GM21717 (cell line): ENCODE data around the gene FAM163B.
"Not testable (repeated sequence)": the region's sequence is repeated elsewhere in the genome, so short reads cannot be mapped to it uniquely, and the experiment has no call there.

Source experiments
- ATAC-seq: cut with Tn5 transposase; IDR thresholded peaks from one replicate; pipeline ENCODE4 v1.9.1; 2021; ENCODE audit warnings: mild to moderate bottlenecking, moderate library complexity; ENCODE audit not compliant: unreplicated experiment

FAM163B gene

GRCh38 chr9:133640160-133640559 is 31.0 kb upstream of the FAM163B start:
- ATAC-seq, result no peak

DNA sequence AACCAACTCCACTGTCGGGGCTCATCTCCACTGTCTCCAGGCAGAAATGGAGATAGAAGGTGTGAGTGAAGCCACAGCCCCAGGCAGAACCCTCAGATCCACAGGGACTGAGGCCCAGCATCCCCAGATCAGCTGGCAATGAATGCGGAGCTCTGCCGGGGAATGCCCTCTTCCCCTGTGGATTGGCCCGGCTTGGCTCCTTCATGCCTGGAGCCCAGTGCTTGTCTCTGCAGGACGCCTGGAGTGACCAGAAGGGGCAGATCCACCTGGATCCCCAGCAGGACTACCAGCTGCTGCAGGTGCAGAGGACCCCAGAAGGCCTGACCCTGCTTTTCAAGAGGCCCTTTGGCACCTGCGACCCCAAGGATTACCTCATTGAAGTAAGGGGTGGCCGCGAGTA is 30.4 kb upstream of the FAM163B start:
- ATAC-seq, result no peak

GRCh38 chr9:133638711-133639110 is 29.5 kb upstream of the FAM163B start:
- ATAC-seq, result no peak

DNA sequence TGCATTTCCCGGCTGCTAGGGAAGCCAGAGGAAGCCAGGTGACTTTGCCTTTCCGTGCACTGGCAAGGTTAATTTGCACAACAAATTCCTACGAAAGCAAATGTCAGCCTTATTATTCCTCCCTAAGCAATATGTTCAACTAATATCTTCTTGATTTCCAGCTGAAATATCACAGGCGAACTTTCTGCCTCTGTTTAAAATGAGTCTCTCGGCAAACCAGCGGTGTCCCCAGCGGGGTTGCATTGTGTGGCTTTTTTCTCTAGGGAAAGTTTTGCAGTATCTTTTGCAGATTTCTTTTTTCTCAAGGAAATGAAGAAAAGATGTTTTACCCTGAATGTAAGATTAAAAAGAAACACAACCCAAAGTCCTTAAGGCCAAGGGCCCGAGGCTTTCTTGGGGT is 28.9 kb upstream of the FAM163B start:
- ATAC-seq, result no peak

DNA sequence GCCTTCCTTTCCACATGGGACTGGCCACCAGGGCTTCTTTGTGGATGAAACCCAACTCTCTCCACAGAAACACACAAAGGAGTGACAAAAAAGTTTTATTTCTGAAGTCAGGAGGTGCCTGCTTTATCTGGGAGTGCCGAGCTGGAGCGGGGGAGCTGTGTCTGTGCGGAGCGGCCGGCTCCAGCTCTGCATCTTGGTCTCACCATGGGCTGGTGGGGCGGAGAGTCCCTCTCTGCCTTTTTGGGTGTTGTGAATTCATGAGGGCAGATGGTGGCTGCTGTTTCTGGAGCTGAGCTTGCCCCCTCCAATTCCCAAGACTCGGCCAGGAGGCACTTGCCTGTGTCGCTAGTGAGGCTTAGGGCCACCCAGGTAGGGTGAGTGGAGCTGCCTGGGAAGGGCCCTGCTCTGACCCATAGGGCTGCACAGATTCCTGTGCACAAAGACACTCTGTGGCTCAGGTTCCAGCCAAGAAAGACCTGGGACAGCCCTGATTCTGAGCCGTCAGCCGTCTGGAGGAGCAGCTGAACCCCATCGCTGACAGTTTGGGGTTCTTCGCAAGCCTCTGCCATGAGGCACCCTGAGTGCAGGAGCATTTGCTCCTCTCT is 28.4 kb upstream of the FAM163B start:
- no peak for ATAC-seq

DNA sequence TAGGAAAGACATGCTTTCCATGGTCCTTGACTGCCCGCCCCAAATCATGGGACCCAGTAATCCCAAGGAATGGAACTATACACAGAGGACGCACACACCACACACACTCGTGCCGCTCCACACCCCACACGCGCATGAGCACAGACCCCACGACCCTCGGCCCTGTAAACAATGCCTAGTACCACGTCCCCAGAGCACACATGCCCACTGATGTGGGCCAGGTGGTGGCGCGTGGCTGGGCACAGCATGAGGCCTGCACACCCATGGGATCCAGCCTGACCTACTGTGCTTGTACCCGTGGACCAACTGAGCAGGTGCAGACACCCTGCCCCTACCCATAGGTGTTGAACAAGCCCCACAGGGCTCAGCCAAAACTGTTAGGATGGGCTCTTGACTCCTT is 27.7 kb upstream of the FAM163B start:
- ATAC-seq, result no peak

GRCh38 chr9:133635533-133636531 is 26.6 kb upstream of the FAM163B start, which contains the start of gene DBH:
TSS of gene DBH (plus strand) at chr9:133636363. CDS start at chr9:133636372, 9 bp downstream.
- no peak for ATAC-seq

DNA sequence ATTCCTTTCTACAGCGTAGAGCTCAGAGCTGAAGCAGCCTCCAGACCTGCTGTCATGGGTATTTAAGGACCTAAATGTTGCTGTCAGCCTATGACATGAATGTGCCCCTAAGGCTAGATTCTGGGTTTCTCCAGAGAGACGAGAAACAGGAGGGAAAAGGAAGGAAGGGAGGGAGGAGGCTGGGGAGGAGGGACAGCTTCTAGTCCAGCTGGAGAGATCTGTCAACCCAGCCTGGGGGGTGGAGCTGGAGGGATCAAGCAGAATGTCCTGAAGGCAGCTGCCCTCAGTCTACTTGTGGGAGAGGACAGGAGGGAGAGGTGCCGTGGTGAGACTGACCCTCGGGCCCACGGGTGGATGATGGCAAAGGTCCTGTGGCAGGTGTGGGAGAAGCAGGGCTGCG is 25.9 kb upstream of the FAM163B start:
- no peak for ATAC-seq

DNA sequence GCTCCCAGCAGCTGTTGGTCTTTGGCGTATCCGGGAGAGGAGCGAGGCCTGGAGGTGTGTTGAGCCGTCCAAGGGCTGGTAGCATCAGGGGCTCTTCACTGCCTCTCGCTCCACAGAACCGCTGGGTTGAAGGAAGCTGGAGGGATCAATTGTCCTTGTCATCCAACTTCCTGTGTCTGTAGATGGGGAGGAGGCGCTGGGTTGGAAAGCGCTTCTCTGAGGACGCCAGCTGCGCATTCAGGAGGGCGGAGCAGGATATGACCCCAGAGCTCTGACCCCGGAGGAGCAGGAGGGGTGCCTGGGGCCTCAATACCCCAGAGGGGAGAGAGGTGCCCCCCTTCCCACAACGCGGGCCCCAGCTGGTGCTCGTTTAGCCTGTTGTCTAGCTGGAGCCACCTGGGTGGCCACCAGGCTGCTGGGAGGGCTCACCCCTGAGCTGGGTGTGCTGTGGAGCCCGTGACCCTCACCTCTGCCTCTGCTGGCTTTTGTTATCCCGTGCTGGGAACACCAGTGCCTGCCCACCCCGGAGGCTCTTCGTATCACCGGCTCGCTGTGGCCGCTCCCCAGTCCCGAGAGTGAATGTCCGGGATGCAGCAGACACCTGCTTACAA is 25.0 kb upstream of the FAM163B start:
- ATAC-seq, result no peak

- no peak for ATAC-seq
Measured at GRCh38 chr9:133633681-133634080, 24.5 kb upstream of the FAM163B start.

DNA sequence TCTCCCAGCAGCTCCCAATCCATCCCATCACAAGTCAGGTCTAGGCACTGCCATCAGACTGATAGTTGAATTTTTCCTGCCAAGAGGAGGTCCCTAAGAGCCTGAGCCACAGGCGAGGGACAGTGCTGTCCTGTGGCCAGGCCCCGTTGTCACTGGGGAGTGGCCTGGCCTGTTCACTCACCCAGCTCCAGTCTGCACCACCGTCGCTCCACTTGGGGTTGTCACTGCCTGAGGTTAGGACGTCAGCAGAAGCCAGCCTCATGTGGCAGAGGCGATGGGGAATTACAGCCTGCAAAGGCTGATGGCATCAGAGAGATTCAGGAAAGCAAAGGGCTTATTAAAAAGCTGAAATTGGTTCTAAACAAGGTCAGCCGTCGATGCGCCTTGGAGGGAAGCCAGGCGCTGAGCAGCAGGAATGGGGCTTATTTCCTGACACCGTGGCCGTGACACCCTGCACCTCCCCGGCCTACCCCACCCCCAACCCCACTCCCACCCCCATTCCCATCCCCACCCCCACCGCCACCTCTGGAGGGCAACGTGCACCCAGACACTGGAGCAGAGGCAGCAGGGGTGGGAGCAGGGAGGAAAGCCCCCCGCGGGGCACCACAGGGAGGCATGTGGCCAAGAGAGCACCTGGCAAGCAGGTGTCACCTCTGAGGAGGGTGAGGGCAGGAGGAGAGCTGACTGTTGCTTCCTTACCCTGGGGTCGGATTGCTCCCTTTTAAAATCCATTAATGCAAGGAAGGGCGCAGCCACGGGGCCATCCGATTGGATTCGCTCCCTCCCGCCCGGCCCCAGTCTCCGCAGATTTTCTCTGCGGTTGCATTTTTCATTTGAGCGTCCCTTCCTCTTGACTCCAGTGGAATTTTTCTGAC is 23.9 kb upstream of the FAM163B start:
- no peak for ATAC-seq

DNA sequence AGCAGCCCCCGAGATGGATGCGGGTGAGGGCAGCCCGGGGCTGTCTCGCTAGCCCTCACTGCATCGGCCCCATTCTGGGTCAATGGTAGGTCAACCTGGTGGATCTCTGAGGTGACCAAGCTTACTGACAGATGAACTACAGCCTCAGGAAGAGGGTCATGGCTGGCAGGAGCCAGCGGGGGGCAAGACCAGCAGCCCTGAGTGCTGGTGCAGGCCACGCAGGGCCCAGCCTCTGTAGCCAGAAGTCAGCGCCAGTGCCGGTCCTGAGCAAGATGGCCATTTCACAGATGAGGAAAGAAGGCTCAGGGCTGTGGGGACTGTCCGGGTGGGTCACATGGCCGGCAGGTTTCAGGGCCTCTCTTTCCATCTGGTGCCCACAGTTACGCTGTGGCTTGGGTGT is 21.9 kb upstream of the FAM163B start:
- ATAC-seq, result no peak

DNA sequence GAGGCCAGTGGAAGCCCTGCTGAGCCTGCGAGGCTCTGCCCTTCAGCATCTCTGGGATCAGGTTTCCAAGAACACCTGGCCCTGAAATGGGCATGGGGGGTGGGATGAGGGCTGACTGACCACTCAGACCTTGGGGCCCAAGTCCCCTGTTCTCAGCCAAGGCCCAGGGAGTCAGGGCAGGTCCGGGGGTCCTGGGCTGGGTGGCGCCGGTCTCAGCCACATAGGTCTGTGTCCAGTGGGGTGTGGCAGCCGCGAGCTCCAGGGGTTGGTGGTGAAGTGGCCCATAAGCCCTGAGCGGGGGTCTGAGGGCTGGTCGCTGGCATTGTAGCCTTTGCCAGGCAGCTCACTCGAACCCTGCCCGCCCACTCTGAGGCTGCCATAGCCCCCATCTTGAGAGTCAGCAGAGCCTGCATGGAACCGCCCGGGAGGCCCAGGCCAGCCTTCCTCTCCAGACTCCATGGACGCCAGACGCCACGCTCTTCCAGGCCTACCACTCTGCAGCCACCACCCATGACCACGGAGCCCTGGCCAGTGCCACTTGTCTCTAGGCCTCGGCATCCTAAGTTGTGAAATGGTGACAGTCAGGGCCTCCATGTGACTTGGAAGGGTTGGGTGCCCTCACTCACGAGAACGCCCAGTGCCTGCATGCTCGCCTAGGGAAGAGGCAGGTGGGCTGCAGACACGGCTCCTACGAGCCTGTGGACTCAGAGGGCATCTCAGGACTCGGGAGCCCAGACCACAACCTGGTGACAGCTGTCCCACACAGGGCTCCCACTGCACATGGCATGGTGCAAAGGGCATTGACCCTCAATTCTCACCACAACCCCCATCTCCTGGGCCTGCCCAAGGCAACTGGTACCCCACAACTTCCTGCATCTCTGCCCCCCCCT is 20.3 kb upstream of the FAM163B start:
- no peak for ATAC-seq

GRCh38 chr9:133628766-133629165 is 19.6 kb upstream of the FAM163B start:
- no peak for ATAC-seq

DNA sequence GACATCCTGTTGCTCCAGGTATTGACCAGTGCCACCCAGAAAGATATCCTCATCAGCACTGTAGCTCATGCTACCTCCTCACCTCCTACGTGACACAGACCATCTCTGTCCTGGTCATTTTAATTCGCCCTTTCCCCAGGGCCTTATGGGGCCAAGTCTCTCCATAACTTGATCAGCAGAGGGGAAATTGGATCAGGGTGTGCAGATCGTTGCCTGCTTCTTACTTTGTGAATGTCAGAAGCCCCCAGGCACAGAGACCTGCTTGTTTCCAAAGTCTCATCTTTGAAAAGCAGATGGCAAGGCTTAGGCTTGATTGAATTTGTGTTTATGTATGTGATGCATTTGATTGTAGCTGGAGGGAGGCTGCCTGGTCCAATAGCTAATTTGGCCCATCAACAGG is 18.2 kb upstream of the FAM163B start:
- ATAC-seq, result no peak

DNA sequence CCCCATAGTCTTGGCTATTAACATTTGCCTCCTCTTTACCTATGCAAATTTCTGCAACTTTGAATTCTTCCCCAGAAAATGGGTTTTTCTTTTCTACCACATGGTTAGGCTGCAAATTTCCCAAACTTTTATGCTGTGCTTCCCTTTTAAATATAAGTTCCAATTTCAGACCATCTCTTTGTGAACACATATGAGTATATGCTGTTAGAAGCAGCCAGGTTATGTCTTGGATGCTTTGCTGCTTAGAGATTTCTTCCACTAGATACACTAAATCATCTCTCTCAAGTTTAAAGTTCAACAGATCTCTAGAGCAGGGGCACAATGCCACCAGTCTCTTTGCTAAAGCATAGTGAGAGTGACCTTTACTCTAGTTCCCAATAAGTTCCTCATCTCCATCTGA is 16.8 kb upstream of the FAM163B start:
- not testable (repeated sequence) for ATAC-seq

DNA sequence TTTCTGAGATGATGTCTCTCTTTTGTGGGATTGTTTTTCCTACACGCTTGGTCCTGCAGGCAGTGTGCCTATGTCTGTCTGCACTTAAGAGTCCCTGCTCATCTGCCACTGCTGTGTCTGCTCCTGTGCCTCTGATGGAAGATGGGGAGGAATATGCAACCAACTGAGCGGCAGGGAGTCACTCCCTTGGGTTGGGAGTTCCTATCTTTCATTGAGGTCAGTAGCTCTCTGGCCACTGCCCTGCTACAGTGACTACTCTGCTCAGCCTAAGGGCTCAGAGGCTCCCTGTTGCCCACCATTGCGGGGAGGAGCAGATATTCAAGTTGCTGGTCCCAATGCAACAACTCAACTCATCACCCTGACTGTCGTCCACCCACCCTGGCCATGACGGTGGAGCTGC is 13.4 kb upstream of the FAM163B start:
- ATAC-seq, result no peak

DNA sequence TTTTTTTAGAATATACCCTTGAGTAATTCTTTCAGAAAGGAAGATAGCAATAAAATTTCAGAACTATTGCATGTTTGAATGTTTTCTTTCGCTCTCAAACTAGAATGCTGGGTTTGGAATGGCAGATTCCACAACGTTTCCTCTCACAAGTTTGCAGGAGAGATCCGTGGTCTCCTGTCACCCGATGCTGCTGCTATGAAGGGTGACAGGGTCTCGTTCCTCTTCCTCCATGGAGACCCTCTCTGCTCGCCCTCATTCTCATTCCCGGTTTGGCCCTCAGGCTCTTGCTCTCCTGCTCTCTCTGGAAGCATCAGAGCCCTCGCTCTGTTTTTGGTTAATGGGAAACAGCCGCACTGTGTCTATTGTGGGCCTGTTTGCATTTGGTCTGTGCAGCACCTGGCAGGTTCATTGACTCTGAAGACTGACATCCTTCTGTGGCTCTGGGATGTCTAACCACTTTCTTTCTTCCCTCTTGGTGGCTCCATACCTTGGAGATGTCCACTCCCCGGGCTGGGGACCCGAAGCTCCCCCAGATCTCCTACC is 12.6 kb upstream of the FAM163B start:
- no peak for ATAC-seq

GRCh38 chr9:133619791-133620190 is 10.6 kb upstream of the FAM163B start:
- ATAC-seq, result no peak

- ATAC-seq, result no peak
Measured at GRCh38 chr9:133618726-133619125, 9.5 kb upstream of the FAM163B start.
